H9 (cell line): ENCODE results near the gene ARHGAP30. TPM values are rescaled to one million over a fixed set of nuclear protein-coding genes. Genes with fewer than 3 reads are reported as not detected.

Experiments
- DNase-seq: peaks from one replicate; pipeline ENCODE4 v3.0.0-alpha.2; 2017
- H2AFZ ChIP-seq: one replicate; pipeline ENCODE4 v1.6.1; 2013; ENCODE audit warnings: mild to moderate bottlenecking, low read length, control low read depth, moderate library complexity
- H2AK5ac ChIP-seq: 2 replicates; pipeline ENCODE4 v1.6.1; 2013; ENCODE audit warnings: low read length, control low read depth, mixed read lengths; ENCODE audit not compliant: insufficient read length
- H2BK120ac ChIP-seq: one replicate; pipeline ENCODE4 v1.6.1; 2013; ENCODE audit warnings: low read depth, mild to moderate bottlenecking, low read length, control low read depth, inconsistent platforms; ENCODE audit not compliant: poor library complexity, severe bottlenecking
- H2BK12ac ChIP-seq: 2 replicates; pipeline ENCODE4 v1.6.1; 2013; ENCODE audit warnings: low read length, control low read depth, mixed read lengths, low read depth; ENCODE audit not compliant: insufficient read length
- H2BK15ac ChIP-seq: 2 replicates; pipeline ENCODE4 v1.6.1; 2013; ENCODE audit warnings: low read depth, low read length, control low read depth
- H2BK20ac ChIP-seq: one replicate; pipeline ENCODE4 v1.6.1; 2013; ENCODE audit warnings: low read depth, mild to moderate bottlenecking, low read length, control low read depth, inconsistent platforms; ENCODE audit not compliant: poor library complexity, severe bottlenecking
- H2BK5ac ChIP-seq: 2 replicates; pipeline ENCODE4 v1.6.1; 2013; ENCODE audit warnings: low read length, control low read depth, mixed read lengths; ENCODE audit not compliant: insufficient read length
- H3K14ac ChIP-seq: 2 replicates; pipeline ENCODE4 v1.6.1; 2013; ENCODE audit warnings: low read length, control low read depth; ENCODE audit not compliant: insufficient read depth
- H3K18ac ChIP-seq: 2 replicates; pipeline ENCODE4 v1.6.1; 2013; ENCODE audit warnings: low read depth, mild to moderate bottlenecking, mixed read lengths, low read length, control low read depth; ENCODE audit not compliant: insufficient read length
- H3K23ac ChIP-seq: 2 replicates; pipeline ENCODE4 v1.6.1; 2013; ENCODE audit warnings: low read length, control low read depth, mixed read lengths, low read depth; ENCODE audit not compliant: insufficient read length
- H3K23me2 ChIP-seq: 2 replicates; pipeline ENCODE4 v1.6.1; 2013; ENCODE audit warnings: low read depth, mild to moderate bottlenecking, mixed read lengths, low read length, control low read depth; ENCODE audit not compliant: insufficient read length, poor library complexity, severe bottlenecking
- H3K27ac ChIP-seq: 2 replicates; pipeline ENCODE4 v1.5.1; 2013; ENCODE audit warnings: low read length, control low read depth, mixed read lengths, low read depth; ENCODE audit not compliant: insufficient read length
- H3K27me3 ChIP-seq: 2 replicates; pipeline ENCODE4 v1.6.1; 2013; ENCODE audit warnings: low read length, control low read depth, inconsistent platforms; ENCODE audit not compliant: insufficient read depth
- H3K4ac ChIP-seq: 2 replicates; pipeline ENCODE4 v1.6.1; 2013; ENCODE audit warnings: low read depth, mild to moderate bottlenecking, control low read depth, inconsistent platforms, low read length, moderate library complexity
- H3K4me1 ChIP-seq: 2 replicates; pipeline ENCODE4 v1.6.1; 2013; ENCODE audit warnings: low read length, control low read depth, inconsistent platforms; ENCODE audit not compliant: insufficient read depth
- H3K4me2 ChIP-seq: 2 replicates; pipeline ENCODE4 v1.6.1; 2013; ENCODE audit warnings: low read length, control low read depth, mixed read lengths; ENCODE audit not compliant: insufficient read length, insufficient read depth
- H3K56ac ChIP-seq: 2 replicates; pipeline ENCODE4 v1.6.1; 2013; ENCODE audit warnings: low read depth, mild to moderate bottlenecking, mixed read lengths, low read length, control low read depth; ENCODE audit not compliant: insufficient read length
- H3K79me1 ChIP-seq: 2 replicates; pipeline ENCODE4 v1.6.1; 2013; ENCODE audit warnings: low read depth, mild to moderate bottlenecking, moderate library complexity, low read length, control low read depth, inconsistent platforms; ENCODE audit not compliant: insufficient read depth, poor library complexity, severe bottlenecking
- H3K79me2 ChIP-seq: 2 replicates; pipeline ENCODE4 v1.6.1; 2013; ENCODE audit warnings: low read length, control low read depth, inconsistent platforms; ENCODE audit not compliant: insufficient read depth
- H3K9ac ChIP-seq: 2 replicates; pipeline ENCODE4 v1.6.1; 2013; ENCODE audit warnings: low read length, control low read depth, mixed read lengths; ENCODE audit not compliant: insufficient read length; ENCODE audit errors: extremely low read depth
- H3K9me3 ChIP-seq: one replicate; pipeline ENCODE4 v1.6.1; 2013; ENCODE audit warnings: low read depth, low read length, inconsistent platforms; ENCODE audit not compliant: control insufficient read depth
- H3T11ph ChIP-seq: one replicate; pipeline ENCODE4 v1.6.1; 2013; ENCODE audit warnings: mild to moderate bottlenecking, low read length, control low read depth, inconsistent platforms
- H4K20me1 ChIP-seq: one replicate; pipeline ENCODE4 v1.6.1; 2013; ENCODE audit not compliant: control insufficient read depth, insufficient read length, insufficient read depth
- H4K5ac ChIP-seq: 2 replicates; pipeline ENCODE4 v1.6.1; 2013; ENCODE audit warnings: low read depth, mild to moderate bottlenecking, mixed read lengths, low read length, control low read depth; ENCODE audit not compliant: insufficient read length
- H4K8ac ChIP-seq: replicated peaks from 2 replicates; pipeline ENCODE4 v1.6.1; 2013; ENCODE audit warnings: low read length, control low read depth, mixed read lengths, low read depth; ENCODE audit not compliant: insufficient read length
- H4K91ac ChIP-seq: 2 replicates; pipeline ENCODE4 v1.6.1; 2013; ENCODE audit warnings: low read depth, mild to moderate bottlenecking, moderate library complexity, mixed read lengths, low read length, control low read depth; ENCODE audit not compliant: insufficient read length
- H3K27ac Mint-ChIP-seq, 3 experiments: 2 replicates in 2 of 3; 3 replicates in 1 of 3; pipeline ENCODE4 v1.8.0; 2020 to 2021; ENCODE audit warnings: mixed read lengths in 3 of 3, mild to moderate bottlenecking in 1 of 3, moderate library complexity in 1 of 3
- H3K27me3 Mint-ChIP-seq: 2 replicates; pipeline ENCODE4 v1.8.0; 2021; ENCODE audit warnings: low read depth, mild to moderate bottlenecking, moderate library complexity, mixed read lengths
- H3K36me3 Mint-ChIP-seq, 3 experiments: 2 replicates in 2 of 3; 3 replicates in 1 of 3; pipeline ENCODE4 v1.8.0; 2020 to 2021; ENCODE audit warnings: low read depth in 3 of 3, mixed read lengths in 3 of 3; ENCODE audit not compliant: insufficient read depth in 1 of 3
- H3K4me1 Mint-ChIP-seq, 2 experiments: 2 replicates each; pipeline ENCODE4 v1.8.0; 2020; ENCODE audit warnings: mixed read lengths in 2 of 2
- H3K4me3 Mint-ChIP-seq, 2 experiments: 2 replicates in 1 of 2; 3 replicates in 1 of 2; pipeline ENCODE4 v1.8.0; 2020 to 2021; ENCODE audit warnings: mild to moderate bottlenecking in 2 of 2, mixed read lengths in 2 of 2, moderate library complexity in 1 of 2
- H3K9me3 Mint-ChIP-seq, 2 experiments: 2 replicates in 1 of 2; 3 replicates in 1 of 2; pipeline ENCODE4 v1.8.0; 2020; ENCODE audit warnings: mild to moderate bottlenecking in 2 of 2, mixed read lengths in 2 of 2, moderate library complexity in 1 of 2
- CTCF ChIP-seq: fragments of 200-600 bp; sonication (generic); conservative IDR thresholded peaks from 3 replicates; pipeline ENCODE4 v1.8.0; 2021; ENCODE audit warnings: antibody characterized with exemption, mild to moderate bottlenecking
- total RNA-seq: library from RNA; stranded (reverse); gene quantifications from 2 replicates; pipeline ENCODE4 v1.2.1, GENCODE V29; 2021

The ARHGAP30 gene
- total RNA-seq, 1 experiment from 2014 or later, result 0.13 TPM

GRCh38 chr1:161076410-161076809, 6.7 kb upstream of the ARHGAP30 start:
- no peaks in the 10 kb centered on the region; the same call in none of the 2 replicates for H3K27me3 Mint-ChIP-seq
- Histone ChIP-seq H3K23me2 (no peaks in the 10 kb centered on the region), H3K18ac (no peak overlapping the region), H2BK5ac (no peak overlapping the region), H3K79me2 (no peaks in the 10 kb centered on the region), H4K5ac (no peak overlapping the region), H2BK12ac (no peak overlapping the region), H2AK5ac (no peak overlapping the region), H3K9ac (no peak overlapping the region), H3T11ph (no peak overlapping the region), H2BK15ac (no peak overlapping the region), H3K4me2 (no peak overlapping the region), H3K27ac (no peak overlapping the region), H3K9me3 (no peaks in the 10 kb centered on the region), H4K20me1 (no peaks in the 10 kb centered on the region), H2AFZ (no peak overlapping the region), H3K14ac (no peak overlapping the region), H2BK120ac (no peak overlapping the region), H3K79me1 (no peaks in the 10 kb centered on the region), H3K27me3 (no peaks in the 10 kb centered on the region), H3K56ac (no peak overlapping the region), H3K4me1 (no peaks in the 10 kb centered on the region), H4K8ac (no peak overlapping the region), H3K23ac (no peak overlapping the region), H3K4ac (no peak overlapping the region), H4K91ac (no peak overlapping the region), H2BK20ac (no peak overlapping the region)
- H3K4me3 Mint-ChIP-seq, result no peak overlapping the region
- H3K36me3 Mint-ChIP-seq, result no peaks in the 10 kb centered on the region
- no peak overlapping the region for H3K27ac Mint-ChIP-seq
- no peak for TF ChIP-seq CTCF
- H3K4me1 Mint-ChIP-seq, result peaks cover 19 to 20% of the 10 kb centered on the region in 2 experiments
- no peaks in the 10 kb centered on the region; a peak in 1 of 5 replicates for H3K9me3 Mint-ChIP-seq
- no peak for DNase-seq
